GM23248 (cell line): Measurements from ENCODE around the gene LRRC43.

Source experiments
- EZH2 ChIP-seq: fragments of 200-600 bp; sonication (generic); IDR thresholded peaks from 2 replicates; pipeline ENCODE4 v1.6.1; 2018; ENCODE audit warnings: antibody characterized with exemption, mild to moderate bottlenecking; ENCODE audit not compliant: insufficient read depth, poor library complexity, severe bottlenecking
- EZH2phosphoT487 ChIP-seq: fragments of 200-600 bp; sonication (generic); IDR thresholded peaks from 2 replicates; pipeline ENCODE4 v1.6.1; 2018; ENCODE audit warnings: antibody characterized with exemption, moderate library complexity, mild to moderate bottlenecking, low read depth; ENCODE audit not compliant: insufficient read depth

- no peak for TF ChIP-seq EZH2
- no peak for TF ChIP-seq EZH2phosphoT487
Measured at GRCh38 chr12:122206976-122207375, 24.1 kb downstream of the LRRC43 start.
